Gastrocnemius medialis (tissue), 4 donors: ENCODE results near the gene DENND1A.

ENCODE experiments used
- CTCF ChIP-seq, 5 experiments: fragments of 450-650 bp in 3 of 5; fragments of 200-600 bp in 2 of 5; sonication (generic) in 2 of 5; IDR thresholded peaks in 4 of 5; conservative IDR thresholded peaks in 1 of 5; 1 replicate in 4 of 5; 2 replicates in 1 of 5; pipeline ENCODE4 v1.5.1; 2016 to 2019; ENCODE audit warnings: antibody characterized with exemption in 5 of 5, mild to moderate bottlenecking in 3 of 5, moderate library complexity in 3 of 5
- POLR2A ChIP-seq, 2 donors: fragments of 450-650 bp; IDR thresholded peaks; one replicate each; pipeline ENCODE4 v1.6.1; 2017; ENCODE audit warnings: antibody characterized with exemption in 2 of 2, mild to moderate bottlenecking in 2 of 2, moderate library complexity in 2 of 2

GRCh38 chr9:123742009-123742767 is 187.7 kb downstream of the DENND1A start:
- TF ChIP-seq CTCF (IDR thresholded peaks at IDR 0.05 in 4 of 5, conservative IDR thresholded peaks at IDR 0.05 in 1 of 5), result no peak
- no peak for TF ChIP-seq POLR2A (IDR thresholded peaks at IDR 0.05)
